K562 (cell line): Measurements from ENCODE around the gene DENND1A. TPM values are rescaled to one million over a fixed set of nuclear protein-coding genes. Genes with fewer than 3 reads are reported as not detected.
A peak's percentile ranks its signal among the peaks of the same experiment; 100 is the strongest.

Experiments used
- ARID1B ChIP-seq: fragments of 450-650 bp; IDR thresholded peaks from 2 replicates; pipeline ENCODE4 v1.6.1; 2016; ENCODE audit warnings: antibody characterized with exemption, mild to moderate bottlenecking, inconsistent platforms
- BHLHE40 ChIP-seq: IDR thresholded peaks from 2 replicates; pipeline ENCODE4 v1.6.1; 2011; ENCODE audit warnings: low read length, improper control_type of control experiment
- E2F3 ChIP-seq: fragments of 250-450 bp; sonication (Bioruptor Pico); IDR thresholded peaks from 2 replicates; pipeline ENCODE4 v1.4.0; 2020; ENCODE audit warnings: mild to moderate bottlenecking
- FOXA3 ChIP-seq, 2 experiments: fragments of 450-650 bp in 1 of 2; sonication (generic) in 1 of 2; formaldehyde crosslinking; IDR thresholded peaks in 1 of 2; conservative IDR thresholded peaks in 1 of 2; 2 replicates each; pipeline versions ENCODE4 v1.4.0 to v1.8.0; 2020 to 2022; ENCODE audit warnings: mild to moderate bottlenecking in 2 of 2, missing genetic modification reagents in 1 of 2
- FOXJ2 ChIP-seq: fragments of 200-800 bp; sonication (Bioruptor generic); IDR thresholded peaks from 2 replicates; pipeline ENCODE4 v1.6.1; 2016; ENCODE audit warnings: missing genetic modification characterization, missing compliant biosample characterization
- GABPB1 ChIP-seq: sonication (generic); formaldehyde crosslinking; IDR thresholded peaks from 2 replicates; pipeline ENCODE4 v1.8.0; 2022; ENCODE audit warnings: mild to moderate bottlenecking, missing genetic modification reagents
- MEIS2 ChIP-seq: fragments of 450-650 bp; IDR thresholded peaks from 2 replicates; pipeline ENCODE4 v1.6.1; 2014; ENCODE audit warnings: mild to moderate bottlenecking; ENCODE audit not compliant: partially characterized antibody
- NR2F6 ChIP-seq: fragments of 450-650 bp; formaldehyde crosslinking; IDR thresholded peaks from 2 replicates; pipeline ENCODE4 v1.4.0; 2020; ENCODE audit warnings: mild to moderate bottlenecking
- POLR2A ChIP-seq: fragments of 450-650 bp; conservative IDR thresholded peaks from 2 replicates; pipeline ENCODE4 v1.6.1; 2016
- RHOXF2B ChIP-seq: fragments of 250-450 bp; sonication (Bioruptor Pico); conservative IDR thresholded peaks from 2 replicates; pipeline ENCODE4 v1.5.1; 2021
- TAL1 ChIP-seq: fragments of 450-650 bp; IDR thresholded peaks from 2 replicates; pipeline ENCODE4 v1.6.1; 2016; ENCODE audit warnings: mild to moderate bottlenecking
- ZNF707 ChIP-seq: fragments of 250-450 bp; sonication (Bioruptor Pico); conservative IDR thresholded peaks from 2 replicates; pipeline ENCODE4 v1.8.0; 2022; ENCODE audit warnings: inconsistent platforms, mild to moderate bottlenecking, moderate library complexity
- polyA plus RNA-seq, 8 experiments: library from polyadenylated mRNA; depleted of rRNA in 4 of 8; stranded (reverse) in 5 of 8; unstranded in 3 of 8; fragments of >200 nt; fragmentation: Nextera tagmentation in 2 of 8; fragmentation: Illumina TruSeq in 1 of 8; extraction: Ambion mirVana in 2 of 8; extraction: Trizol in 1 of 8; gene quantifications; 2 replicates each; pipeline versions ENCODE4 v1.2.1 to v1.2.3, GENCODE V29; 2011 to 2014; ENCODE audit warnings: inconsistent platforms in 1 of 8, missing spikeins in 1 of 8
- total RNA-seq, 7 experiments: library from RNA; depleted of rRNA in 6 of 7; stranded (reverse); fragments of >200 nt in 6 of 7; fragmentation: Illumina TruSeq in 2 of 7; extraction: Trizol in 2 of 7; gene quantifications; 2 replicates each; pipeline versions ENCODE4 v1.2.1 to v1.2.3, GENCODE V29; 2011 to 2021; ENCODE audit warnings: low replicate concordance in 1 of 7
- TF ChIP-seq, protein P1 (sequence below), 2 experiments: fragments of 450-650 bp; IDR thresholded peaks; 2 replicates each; pipeline ENCODE4 v1.6.1; 2016
- TF ChIP-seq, protein P2 (sequence below): fragments of 250-450 bp; sonication (Bioruptor Pico); IDR thresholded peaks from 2 replicates; pipeline ENCODE4 v1.5.0; 2021; ENCODE audit warnings: mild to moderate bottlenecking, moderate library complexity
- TF ChIP-seq, protein P3 (sequence below): fragments of 250-450 bp; sonication (Bioruptor Pico); IDR thresholded peaks from 2 replicates; pipeline ENCODE4 v1.5.0; 2020; ENCODE audit warnings: mild to moderate bottlenecking
- TF ChIP-seq, protein P4 (sequence below): fragments of 450-650 bp; IDR thresholded peaks from 2 replicates; pipeline ENCODE4 v1.6.1; 2017; ENCODE audit warnings: antibody characterized with exemption
- TF ChIP-seq, protein P5 (sequence below): fragments of 200-800 bp; sonication (Bioruptor generic); IDR thresholded peaks from 2 replicates; pipeline ENCODE4 v1.6.1; 2017; ENCODE audit warnings: missing genetic modification characterization, missing compliant biosample characterization
- TF ChIP-seq, protein P6 (sequence below): fragments of 450-650 bp; IDR thresholded peaks from 2 replicates; pipeline ENCODE4 v1.6.1; 2016; ENCODE audit warnings: low read depth, mild to moderate bottlenecking, moderate library complexity

DENND1A gene
- total and polyA plus RNA-seq, 9 of the 15 experiments (the other 6 are each of a cell fraction or from before 2014, with no cell fraction given) = 7.6 to 29.5 (median 15.7) TPM

DNA sequence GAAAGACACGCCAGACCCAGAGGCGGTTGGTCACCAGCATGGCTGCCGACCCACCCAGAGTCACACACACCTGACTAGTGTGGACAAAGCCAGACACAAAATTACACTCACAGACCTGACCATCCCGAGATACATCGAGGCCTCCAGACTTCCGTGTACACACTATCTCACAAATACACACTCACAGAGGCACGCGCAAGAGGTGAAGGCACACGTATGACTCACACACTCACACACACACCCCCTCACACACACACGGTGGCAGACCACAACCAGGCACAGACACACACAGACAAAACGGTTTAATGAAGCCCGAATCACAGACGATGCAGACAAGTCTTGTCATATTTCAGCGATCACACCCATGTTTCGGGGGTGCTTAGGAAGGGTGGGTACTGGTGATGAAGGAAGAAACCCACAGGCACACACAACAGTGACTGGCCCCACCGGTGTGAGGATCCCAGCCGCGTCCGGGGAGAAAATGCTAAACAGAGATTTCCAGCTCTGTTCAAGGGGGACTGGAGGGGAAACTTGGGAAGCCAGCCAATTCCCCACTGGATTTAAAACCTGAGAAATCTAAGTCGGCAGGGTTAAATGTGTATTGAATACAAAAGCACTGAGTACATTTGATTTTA, 522.6 kb downstream of the DENND1A start (continued):
- TF ChIP-seq NR2F6 (CRISPR knock-in tag) (no peak), E2F3 (no peak), MEIS2 (no peak), FOXA3 (CRISPR knock-in tag; conservative IDR thresholded peaks at IDR 0.05 in 1 of 2, IDR thresholded peaks at IDR 0.05 in 1 of 2) (0 out of 4 replicates have a peak, but pooled peaks of 1 of the 2 experiments have one; percentile 7), GABPB1 (CRISPR knock-in tag) (no peak), FOXJ2 (tag) (no peak), POLR2A (no peak), ARID1B (0 out of 2 replicates have a peak, but pooled peaks have one; percentile 47), BHLHE40 (0 out of 2 replicates have a peak, but pooled peaks have one; percentile 31), TAL1 (peak; percentile 9; the same call in 1 of the 2 replicates), ZNF707 (CRISPR knock-in tag) (no peak), RHOXF2B (no peak)
- TF ChIP-seq, protein P1, sequence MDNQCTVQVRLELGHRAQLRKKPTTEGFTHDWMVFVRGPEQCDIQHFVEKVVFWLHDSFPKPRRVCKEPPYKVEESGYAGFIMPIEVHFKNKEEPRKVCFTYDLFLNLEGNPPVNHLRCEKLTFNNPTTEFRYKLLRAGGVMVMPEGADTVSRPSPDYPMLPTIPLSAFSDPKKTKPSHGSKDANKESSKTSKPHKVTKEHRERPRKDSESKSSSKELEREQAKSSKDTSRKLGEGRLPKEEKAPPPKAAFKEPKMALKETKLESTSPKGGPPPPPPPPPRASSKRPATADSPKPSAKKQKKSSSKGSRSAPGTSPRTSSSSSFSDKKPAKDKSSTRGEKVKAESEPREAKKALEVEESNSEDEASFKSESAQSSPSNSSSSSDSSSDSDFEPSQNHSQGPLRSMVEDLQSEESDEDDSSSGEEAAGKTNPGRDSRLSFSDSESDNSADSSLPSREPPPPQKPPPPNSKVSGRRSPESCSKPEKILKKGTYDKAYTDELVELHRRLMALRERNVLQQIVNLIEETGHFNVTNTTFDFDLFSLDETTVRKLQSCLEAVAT (IDR thresholded peaks at IDR 0.05) = 0 out of 4 replicates have a peak, but pooled peaks of 1 of the 2 experiments have one; percentile 43
- TF ChIP-seq, protein P2, sequence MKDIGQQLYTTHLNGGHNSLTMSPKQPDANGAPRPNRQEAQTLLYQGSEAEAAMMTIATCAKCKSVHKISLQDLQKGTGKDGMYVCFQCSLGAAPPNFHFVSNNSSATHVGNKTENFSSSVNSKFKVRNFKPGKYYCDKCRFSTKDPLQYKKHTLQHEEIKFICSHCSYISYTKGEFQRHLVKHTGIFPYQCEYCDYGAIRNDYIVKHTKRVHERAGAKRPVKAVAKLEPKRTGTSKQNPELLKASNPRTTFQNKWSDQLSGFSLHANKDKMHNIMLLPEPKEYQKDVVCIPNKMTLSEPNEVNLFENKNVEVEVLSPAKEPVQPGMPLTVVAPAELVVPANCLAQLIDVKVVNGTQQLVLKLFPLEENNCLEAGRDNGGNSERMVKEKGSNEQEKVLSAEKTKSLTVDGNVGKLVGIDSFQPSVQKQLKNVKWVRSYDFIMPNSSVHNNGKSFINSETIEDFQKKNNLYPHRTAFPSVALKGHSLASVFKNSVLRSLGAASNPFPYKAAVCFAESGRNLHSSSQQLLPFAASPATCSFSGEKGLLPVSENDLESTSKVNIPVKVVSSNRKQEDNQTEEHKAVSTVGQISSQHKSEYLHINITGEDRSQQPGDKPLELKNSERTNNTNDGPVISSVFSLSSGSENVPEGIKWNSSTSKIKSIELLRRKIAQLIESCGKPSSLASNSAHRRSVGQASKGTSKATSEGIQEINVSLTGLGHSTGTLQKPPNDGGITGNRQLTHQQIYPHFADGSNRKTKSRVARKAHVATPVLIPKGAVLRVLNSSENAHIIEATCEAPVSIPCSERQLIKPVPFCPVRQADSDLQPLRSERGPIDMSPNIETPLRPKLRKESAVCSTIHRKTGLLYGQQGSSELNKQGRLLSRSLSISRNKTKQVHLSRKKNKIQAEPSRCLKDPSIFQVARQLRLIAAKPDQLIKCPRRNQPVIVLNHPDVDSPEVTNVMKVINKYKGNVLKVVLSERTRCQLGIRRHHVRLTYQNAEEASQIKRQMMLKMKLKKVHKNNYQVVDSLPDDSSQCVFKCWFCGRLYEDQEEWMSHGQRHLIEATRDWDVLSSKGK = no peak
- TF ChIP-seq, protein P3, sequence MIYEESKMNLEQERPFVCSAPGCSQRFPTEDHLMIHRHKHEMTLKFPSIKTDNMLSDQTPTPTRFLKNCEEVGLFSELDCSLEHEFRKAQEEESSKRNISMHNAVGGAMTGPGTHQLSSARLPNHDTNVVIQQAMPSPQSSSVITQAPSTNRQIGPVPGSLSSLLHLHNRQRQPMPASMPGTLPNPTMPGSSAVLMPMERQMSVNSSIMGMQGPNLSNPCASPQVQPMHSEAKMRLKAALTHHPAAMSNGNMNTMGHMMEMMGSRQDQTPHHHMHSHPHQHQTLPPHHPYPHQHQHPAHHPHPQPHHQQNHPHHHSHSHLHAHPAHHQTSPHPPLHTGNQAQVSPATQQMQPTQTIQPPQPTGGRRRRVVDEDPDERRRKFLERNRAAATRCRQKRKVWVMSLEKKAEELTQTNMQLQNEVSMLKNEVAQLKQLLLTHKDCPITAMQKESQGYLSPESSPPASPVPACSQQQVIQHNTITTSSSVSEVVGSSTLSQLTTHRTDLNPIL (CRISPR knock-in tag) = no peak
- TF ChIP-seq, protein P4, sequence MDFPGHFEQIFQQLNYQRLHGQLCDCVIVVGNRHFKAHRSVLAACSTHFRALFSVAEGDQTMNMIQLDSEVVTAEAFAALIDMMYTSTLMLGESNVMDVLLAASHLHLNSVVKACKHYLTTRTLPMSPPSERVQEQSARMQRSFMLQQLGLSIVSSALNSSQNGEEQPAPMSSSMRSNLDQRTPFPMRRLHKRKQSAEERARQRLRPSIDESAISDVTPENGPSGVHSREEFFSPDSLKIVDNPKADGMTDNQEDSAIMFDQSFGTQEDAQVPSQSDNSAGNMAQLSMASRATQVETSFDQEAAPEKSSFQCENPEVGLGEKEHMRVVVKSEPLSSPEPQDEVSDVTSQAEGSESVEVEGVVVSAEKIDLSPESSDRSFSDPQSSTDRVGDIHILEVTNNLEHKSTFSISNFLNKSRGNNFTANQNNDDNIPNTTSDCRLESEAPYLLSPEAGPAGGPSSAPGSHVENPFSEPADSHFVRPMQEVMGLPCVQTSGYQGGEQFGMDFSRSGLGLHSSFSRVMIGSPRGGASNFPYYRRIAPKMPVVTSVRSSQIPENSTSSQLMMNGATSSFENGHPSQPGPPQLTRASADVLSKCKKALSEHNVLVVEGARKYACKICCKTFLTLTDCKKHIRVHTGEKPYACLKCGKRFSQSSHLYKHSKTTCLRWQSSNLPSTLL = no peak
- TF ChIP-seq, protein P5, sequence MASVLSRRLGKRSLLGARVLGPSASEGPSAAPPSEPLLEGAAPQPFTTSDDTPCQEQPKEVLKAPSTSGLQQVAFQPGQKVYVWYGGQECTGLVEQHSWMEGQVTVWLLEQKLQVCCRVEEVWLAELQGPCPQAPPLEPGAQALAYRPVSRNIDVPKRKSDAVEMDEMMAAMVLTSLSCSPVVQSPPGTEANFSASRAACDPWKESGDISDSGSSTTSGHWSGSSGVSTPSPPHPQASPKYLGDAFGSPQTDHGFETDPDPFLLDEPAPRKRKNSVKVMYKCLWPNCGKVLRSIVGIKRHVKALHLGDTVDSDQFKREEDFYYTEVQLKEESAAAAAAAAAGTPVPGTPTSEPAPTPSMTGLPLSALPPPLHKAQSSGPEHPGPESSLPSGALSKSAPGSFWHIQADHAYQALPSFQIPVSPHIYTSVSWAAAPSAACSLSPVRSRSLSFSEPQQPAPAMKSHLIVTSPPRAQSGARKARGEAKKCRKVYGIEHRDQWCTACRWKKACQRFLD (CRISPR knock-in tag) = 0 out of 2 replicates have a peak, but pooled peaks have one; percentile 36
- TF ChIP-seq, protein P6, sequence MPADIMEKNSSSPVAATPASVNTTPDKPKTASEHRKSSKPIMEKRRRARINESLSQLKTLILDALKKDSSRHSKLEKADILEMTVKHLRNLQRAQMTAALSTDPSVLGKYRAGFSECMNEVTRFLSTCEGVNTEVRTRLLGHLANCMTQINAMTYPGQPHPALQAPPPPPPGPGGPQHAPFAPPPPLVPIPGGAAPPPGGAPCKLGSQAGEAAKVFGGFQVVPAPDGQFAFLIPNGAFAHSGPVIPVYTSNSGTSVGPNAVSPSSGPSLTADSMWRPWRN = 0 out of 2 replicates have a peak, but pooled peaks have one; percentile 35
